Upper lobe of left lung (tissue), 6 donors: ENCODE measurements around the gene SLC6A13. TPM values are rescaled to one million over a fixed set of nuclear protein-coding genes. Genes with fewer than 3 reads are reported as not detected.

Experiments
- ATAC-seq, 2 donors: fragments of 200-7000 bp; cut with Tn5 transposase; one replicate each; pipeline ENCODE4 v1.9.1; 2022; ENCODE audit warnings: mild to moderate bottlenecking in 2 of 2, moderate library complexity in 2 of 2; ENCODE audit not compliant: low FRiP score in 2 of 2
- DNase-seq, 2 donors: peaks; one replicate each; pipeline ENCODE4 v3.0.0-alpha.2; 2019 to 2020
- H3K27ac ChIP-seq, 4 donors: fragments of 200-600 bp; sonication (generic); one replicate each; pipeline ENCODE4 v1.5.1; 2016 to 2019
- H3K27me3 ChIP-seq, 4 donors: fragments of 200-600 bp; sonication (generic); one replicate each; pipeline ENCODE4 v1.5.1; 2017 to 2019
- H3K36me3 ChIP-seq, 4 donors: fragments of 200-600 bp; sonication (generic); one replicate each; pipeline ENCODE4 v1.5.1; 2016 to 2019
- H3K4me1 ChIP-seq, 4 donors: fragments of 200-600 bp; sonication (generic); one replicate each; pipeline ENCODE4 v1.5.1; 2018 to 2019
- H3K4me3 ChIP-seq, 4 donors: fragments of 200-600 bp; sonication (generic); one replicate each; pipeline ENCODE4 v1.5.1; 2017 to 2019; ENCODE audit warnings: mild to moderate bottlenecking in 2 of 4, moderate library complexity in 1 of 4
- H3K9me3 ChIP-seq, 4 donors: fragments of 200-600 bp; sonication (generic); one replicate each; pipeline ENCODE4 v1.5.1; 2018 to 2019
- EP300 ChIP-seq, 4 donors: sonication (generic); formaldehyde crosslinking; IDR thresholded peaks; one replicate each; pipeline ENCODE4 v1.5.1; 2017; ENCODE audit warnings: antibody characterized with exemption in 4 of 4, control low read depth in 2 of 4
- POLR2A ChIP-seq, 4 donors: fragments of 450-650 bp; IDR thresholded peaks; one replicate each; pipeline ENCODE4 v1.5.1; 2016 to 2017; ENCODE audit warnings: antibody characterized with exemption in 4 of 4, mild to moderate bottlenecking in 2 of 4
- POLR2AphosphoS5 ChIP-seq, 2 donors: sonication (generic); formaldehyde crosslinking; IDR thresholded peaks; one replicate each; pipeline ENCODE4 v1.5.1; 2017; ENCODE audit warnings: antibody characterized with exemption in 2 of 2
- WGBS, 2 donors: methylation state at CpG; one replicate each; pipeline ENCODE4 v1.1.5; 2017 to 2018; 5-methylcytosine and 5-hydroxymethylcytosine counted together
- total RNA-seq, 6 donors: library from RNA; depleted of rRNA in 4 of 6; stranded (reverse); fragments of >200 nt in 4 of 6; gene quantifications; one replicate each; pipeline versions ENCODE4 v1.1.0 to v1.2.1, GENCODE V29; 2016 to 2021
- TF ChIP-seq, protein P1 (sequence below), 6 experiments: fragments of 450-650 bp in 4 of 6; fragments of 200-600 bp in 2 of 6; sonication (generic) in 2 of 6; IDR thresholded peaks; one replicate each; pipeline ENCODE4 v1.5.1; 2016 to 2019; ENCODE audit warnings: antibody characterized with exemption in 6 of 6
- donor health status: DM: no; HTN: no; CAD: no; lungs with moderate emphysema.
- donor health status: DM: no; HTN: yes; CAD: no; lungs with severe emphysema.

Gene SLC6A13
- total RNA-seq, 6 donors from 2014 or later, result 1.6 to 2.3 (median 2.0) TPM; not detected in 1

GRCh38 chr12:240566-240965 lies 22.1 kb downstream of the SLC6A13 start:
- H3K36me3 ChIP-seq, result no peaks in the 10 kb centered on the region
- H3K4me3 ChIP-seq, result no peak overlapping the region
- 88 to 91% methylated on average over 9 of the region's 9 CpGs for WGBS, 2 donors
- no peaks in the 10 kb centered on the region for H3K27me3 ChIP-seq
- TF ChIP-seq, protein P1, sequence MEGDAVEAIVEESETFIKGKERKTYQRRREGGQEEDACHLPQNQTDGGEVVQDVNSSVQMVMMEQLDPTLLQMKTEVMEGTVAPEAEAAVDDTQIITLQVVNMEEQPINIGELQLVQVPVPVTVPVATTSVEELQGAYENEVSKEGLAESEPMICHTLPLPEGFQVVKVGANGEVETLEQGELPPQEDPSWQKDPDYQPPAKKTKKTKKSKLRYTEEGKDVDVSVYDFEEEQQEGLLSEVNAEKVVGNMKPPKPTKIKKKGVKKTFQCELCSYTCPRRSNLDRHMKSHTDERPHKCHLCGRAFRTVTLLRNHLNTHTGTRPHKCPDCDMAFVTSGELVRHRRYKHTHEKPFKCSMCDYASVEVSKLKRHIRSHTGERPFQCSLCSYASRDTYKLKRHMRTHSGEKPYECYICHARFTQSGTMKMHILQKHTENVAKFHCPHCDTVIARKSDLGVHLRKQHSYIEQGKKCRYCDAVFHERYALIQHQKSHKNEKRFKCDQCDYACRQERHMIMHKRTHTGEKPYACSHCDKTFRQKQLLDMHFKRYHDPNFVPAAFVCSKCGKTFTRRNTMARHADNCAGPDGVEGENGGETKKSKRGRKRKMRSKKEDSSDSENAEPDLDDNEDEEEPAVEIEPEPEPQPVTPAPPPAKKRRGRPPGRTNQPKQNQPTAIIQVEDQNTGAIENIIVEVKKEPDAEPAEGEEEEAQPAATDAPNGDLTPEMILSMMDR (IDR thresholded peaks at IDR 0.05), result no peak
- TF ChIP-seq POLR2AphosphoS5 (IDR thresholded peaks at IDR 0.05) (no peak), POLR2A (IDR thresholded peaks at IDR 0.05) (no peak), EP300 (IDR thresholded peaks at IDR 0.05) (no peak)
- DNase-seq, result no peak
- H3K9me3 ChIP-seq, result peaks cover 0 to 16% (median 2%) of the 10 kb centered on the region in 4 donors
- H3K4me1 ChIP-seq, result no peaks in the 10 kb centered on the region
- no peak for ATAC-seq
- no peak overlapping the region for H3K27ac ChIP-seq

DNA sequence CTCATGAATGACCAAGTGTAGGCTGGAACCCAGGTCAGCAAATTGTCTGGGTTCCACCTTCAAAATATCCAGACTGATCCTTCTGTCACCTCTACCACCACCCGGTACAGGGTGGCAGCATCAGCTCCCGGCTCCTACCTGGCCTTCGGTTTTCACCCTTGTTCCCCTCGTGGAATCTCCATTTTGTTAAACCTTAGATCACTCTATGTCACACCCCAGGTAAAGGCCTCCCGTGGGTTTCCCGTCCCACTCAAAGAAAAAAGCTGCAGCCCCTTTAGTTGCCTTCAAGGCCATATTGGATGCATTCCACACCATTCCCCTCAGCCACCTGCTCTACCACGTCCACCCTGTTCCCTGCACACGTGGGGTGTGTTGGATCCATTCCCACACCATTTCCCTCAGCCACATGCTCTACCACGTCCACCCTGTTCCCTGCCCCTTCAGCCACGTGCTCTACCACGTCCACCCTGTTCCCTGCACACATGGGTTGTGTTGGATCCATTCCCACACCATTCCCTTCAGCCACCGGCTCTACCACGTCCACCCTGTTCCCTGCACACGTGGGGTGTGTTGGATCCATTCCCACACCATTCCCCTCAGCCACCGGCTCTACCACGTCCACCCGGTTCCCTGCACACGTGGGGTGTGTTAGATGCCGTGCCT lies 23.8 kb downstream of the SLC6A13 start:
- Histone ChIP-seq H3K4me3 (no peak overlapping the region), H3K27ac (no peak overlapping the region), H3K36me3 (no peaks in the 10 kb centered on the region), H3K27me3 (no peaks in the 10 kb centered on the region), H3K4me1 (no peaks in the 10 kb centered on the region), H3K9me3 (peaks cover 0 to 23% (median 7%) of the 10 kb centered on the region in 4 donors)
- DNase-seq (no peak), ATAC-seq (no peak)
- 79 to 81% methylated on average over 19 of the region's 19 CpGs for WGBS, 2 donors
- no peak for TF ChIP-seq POLR2A (IDR thresholded peaks at IDR 0.05)
- TF ChIP-seq, protein P1 (IDR thresholded peaks at IDR 0.05), result no peak
- TF ChIP-seq POLR2AphosphoS5 (IDR thresholded peaks at IDR 0.05), result no peak
- TF ChIP-seq EP300 (IDR thresholded peaks at IDR 0.05), result no peak

DNA sequence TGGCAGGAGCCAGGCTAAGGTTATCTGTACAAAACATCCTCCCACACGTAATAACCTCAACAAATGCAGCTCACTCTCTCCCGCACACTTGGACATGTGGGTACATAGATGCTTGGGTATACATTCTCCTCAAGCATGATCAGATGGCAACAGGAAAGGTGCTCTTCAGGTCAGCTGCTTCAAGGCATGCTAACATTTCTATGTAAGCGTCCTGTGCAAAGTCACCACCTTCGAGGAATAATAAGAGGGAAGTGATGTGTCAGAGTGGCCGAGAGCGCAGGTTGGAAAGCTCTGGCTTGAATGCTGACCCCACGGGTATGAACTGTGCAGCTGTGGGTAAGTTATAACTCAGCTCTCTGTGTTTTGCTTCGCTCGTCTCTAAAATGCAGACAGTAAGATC lies 24.5 kb downstream of the SLC6A13 start:
- H3K27ac ChIP-seq, result no peak overlapping the region
- 85 to 88% methylated on average over 9 of the region's 9 CpGs for WGBS, 2 donors
- no peaks in the 10 kb centered on the region for H3K27me3 ChIP-seq
- H3K36me3 ChIP-seq, result no peaks in the 10 kb centered on the region
- H3K4me1 ChIP-seq, result no peaks in the 10 kb centered on the region
- no peak overlapping the region for H3K4me3 ChIP-seq
- no peak for ATAC-seq
- peaks cover 0 to 23% (median 7%) of the 10 kb centered on the region in 4 donors for H3K9me3 ChIP-seq
- DNase-seq, result no peak
- no peak for TF ChIP-seq EP300 (IDR thresholded peaks at IDR 0.05)
- no peak for TF ChIP-seq POLR2A (IDR thresholded peaks at IDR 0.05)
- TF ChIP-seq, protein P1 (IDR thresholded peaks at IDR 0.05), result no peak
- no peak for TF ChIP-seq POLR2AphosphoS5 (IDR thresholded peaks at IDR 0.05)

GRCh38 chr12:237026-237815 lies 25.4 kb downstream of the SLC6A13 start:
- H3K4me1 ChIP-seq, result no peaks in the 10 kb centered on the region
- H3K36me3 ChIP-seq, result no peaks in the 10 kb centered on the region
- no peak overlapping the region for H3K4me3 ChIP-seq
- ATAC-seq, result peak in 1 of 2 donors; percentile 22
- WGBS, 2 donors, result 91 to 94% methylated on average over 7 to 13 of the region's 13 CpGs
- H3K27ac ChIP-seq, result no peak overlapping the region
- peaks cover 0 to 23% (median 7%) of the 10 kb centered on the region in 4 donors for H3K9me3 ChIP-seq
- H3K27me3 ChIP-seq, result no peaks in the 10 kb centered on the region
- DNase-seq, result no peak
- TF ChIP-seq, protein P1 (IDR thresholded peaks at IDR 0.05), result no peak
- no peak for TF ChIP-seq POLR2A (IDR thresholded peaks at IDR 0.05)
